ENCODE data around the gene FAM241B.
A peak's percentile ranks its signal among the peaks of the same experiment; 100 is the strongest.

FAM241B gene

DNA sequence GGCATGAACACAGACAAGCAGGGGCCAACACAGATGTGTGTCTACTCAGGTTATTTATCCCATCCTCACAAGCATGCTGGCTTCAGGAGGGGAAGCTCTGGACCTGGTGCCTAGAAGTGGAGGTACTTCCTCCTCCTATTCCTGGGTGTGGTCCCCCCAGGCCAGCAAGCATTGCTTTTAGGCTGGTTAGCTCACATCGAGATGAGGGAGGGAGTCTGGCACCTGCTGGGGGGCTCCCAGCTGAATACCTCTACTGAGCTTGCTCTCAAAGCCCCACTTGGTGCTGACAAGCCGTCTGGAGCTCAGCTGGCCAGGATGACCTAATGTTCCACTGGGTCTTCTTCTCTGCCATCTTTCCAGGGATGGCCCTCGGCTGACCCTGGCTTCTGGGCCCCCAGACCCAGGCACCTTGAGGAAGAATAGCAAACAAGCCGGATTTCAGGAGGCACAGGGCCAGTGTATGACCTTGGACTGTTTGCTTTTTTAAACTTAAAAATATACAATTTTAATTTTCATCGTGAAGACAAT, 26.8 kb downstream of the FAM241B start:
- no peak overlapping the region for H4K91ac ChIP-seq (ENCODE audit: low read length)
- H3K14ac ChIP-seq (ENCODE audit: low read length in 2 of 2): no peak overlapping the region
- no peak overlapping the region for H2BK15ac ChIP-seq (ENCODE audit: low read depth, poor library complexity, severe bottlenecking)
- H3K79me1 ChIP-seq (replicated peaks; ENCODE audit: low read length, poor library complexity, severe bottlenecking): no peaks in the 10 kb centered on the region
- peaks cover 0 to 96% of the 10 kb centered on the region in 2 experiments for H3K27me3 ChIP-seq (ENCODE audit: control insufficient read depth in 1 of 2, insufficient read depth in 1 of 2, low read length in 2 of 2)
- no peak overlapping the region for H2AFZ ChIP-seq (ENCODE audit: low read depth, low read length)
- no peak overlapping the region for H4K8ac ChIP-seq (ENCODE audit: low read length)
- no peak overlapping the region for H3K4me2 ChIP-seq (ENCODE audit: low read length, poor library complexity, severe bottlenecking)
- H3K27ac ChIP-seq (ENCODE audit: low read length, poor library complexity, severe bottlenecking): no peak overlapping the region
- no peak overlapping the region for H3K9ac ChIP-seq (ENCODE audit: low read length)
- H2BK120ac ChIP-seq (ENCODE audit: low read depth, low read length): no peak overlapping the region
- no peak overlapping the region for H2BK12ac ChIP-seq (ENCODE audit: low read length in 2 of 2)
- no peak overlapping the region for H2AK5ac ChIP-seq (ENCODE audit: low read length, severe bottlenecking)
- H3K4ac ChIP-seq (ENCODE audit: low read depth in 1 of 2, low read length in 2 of 2): no peak overlapping the region
- H3K4me3 ChIP-seq (ENCODE audit: insufficient read depth in 1 of 2, low read depth in 1 of 2, low read length in 2 of 2): no peak overlapping the region
- no peak overlapping the region for H3K23ac ChIP-seq (ENCODE audit: low read length in 2 of 2)
- no peak for DNase-seq
- no peak overlapping the region for H3K18ac ChIP-seq (ENCODE audit: low read depth in 1 of 2, low read length in 2 of 2)
- H3K9me3 ChIP-seq (ENCODE audit: control insufficient read depth, low read length): peaks cover 7% of the 10 kb centered on the region
- H2BK5ac ChIP-seq (ENCODE audit: low read depth, low read length, poor library complexity, severe bottlenecking): no peak overlapping the region
- peaks cover 50% of the 10 kb centered on the region for H3K4me1 ChIP-seq (ENCODE audit: control insufficient read depth, insufficient read depth, low read depth, low read length)
- no peaks in the 10 kb centered on the region for H3K36me3 ChIP-seq (ENCODE audit: control insufficient read depth in 1 of 2, insufficient read depth in 2 of 2, low read depth in 1 of 2, low read length in 2 of 2)
- WGBS: 49% methylated on average over 5 of the region's 5 CpGs

DNA sequence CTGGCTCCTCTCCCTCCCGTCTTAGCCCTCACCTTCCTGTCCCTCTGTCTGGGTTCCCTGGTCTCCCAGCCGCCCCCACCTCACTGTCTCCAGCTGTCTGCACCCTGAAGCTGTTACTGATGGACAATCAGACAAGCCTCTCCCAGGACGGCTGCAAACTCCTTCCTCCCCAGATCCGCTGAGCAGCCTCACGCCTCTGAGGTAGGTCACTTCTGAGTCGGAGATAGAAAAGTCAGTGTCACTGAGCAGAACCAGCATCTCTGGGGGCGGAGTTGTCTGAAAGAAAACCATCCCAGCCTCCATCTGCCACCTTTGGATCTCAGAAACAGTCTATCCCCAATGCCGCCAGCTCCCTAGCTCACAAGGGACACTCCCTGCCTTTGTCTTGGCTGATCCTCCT, 27.4 kb downstream of the FAM241B start:
- Histone ChIP-seq H3K9ac (ENCODE audit: low read length) (no peak overlapping the region), H2BK120ac (ENCODE audit: low read depth, low read length) (no peak overlapping the region), H3K14ac (ENCODE audit: low read length in 2 of 2) (no peak overlapping the region), H3K9me3 (ENCODE audit: control insufficient read depth, low read length) (peaks cover 7% of the 10 kb centered on the region), H2AFZ (ENCODE audit: low read depth, low read length) (no peak overlapping the region), H3K79me1 (replicated peaks; ENCODE audit: low read length, poor library complexity, severe bottlenecking) (no peaks in the 10 kb centered on the region), H3K4me1 (ENCODE audit: control insufficient read depth, insufficient read depth, low read depth, low read length) (peaks cover 47% of the 10 kb centered on the region), H3K27ac (ENCODE audit: low read length, poor library complexity, severe bottlenecking) (no peak overlapping the region), H3K4ac (ENCODE audit: low read depth in 1 of 2, low read length in 2 of 2) (no peak overlapping the region), H3K4me2 (ENCODE audit: low read length, poor library complexity, severe bottlenecking) (no peak overlapping the region), H3K4me3 (ENCODE audit: insufficient read depth in 1 of 2, low read depth in 1 of 2, low read length in 2 of 2) (no peak overlapping the region), H3K27me3 (ENCODE audit: control insufficient read depth in 1 of 2, insufficient read depth in 1 of 2, low read length in 2 of 2) (peaks cover 0 to 96% of the 10 kb centered on the region in 2 experiments), H3K18ac (ENCODE audit: low read depth in 1 of 2, low read length in 2 of 2) (no peak overlapping the region), H2BK5ac (ENCODE audit: low read depth, low read length, poor library complexity, severe bottlenecking) (no peak overlapping the region), H3K23ac (ENCODE audit: low read length in 2 of 2) (no peak overlapping the region), H2AK5ac (ENCODE audit: low read length, severe bottlenecking) (peak overlapping the region; percentile 20), H3K36me3 (ENCODE audit: control insufficient read depth in 1 of 2, insufficient read depth in 2 of 2, low read depth in 1 of 2, low read length in 2 of 2) (no peaks in the 10 kb centered on the region), H2BK12ac (ENCODE audit: low read length in 2 of 2) (no peak overlapping the region), H4K8ac (ENCODE audit: low read length) (no peak overlapping the region), H4K91ac (ENCODE audit: low read length) (no peak overlapping the region), H2BK15ac (ENCODE audit: low read depth, poor library complexity, severe bottlenecking) (no peak overlapping the region)
- 50% methylated on average over 8 of the region's 8 CpGs for WGBS
- DNase-seq: no peak

DNA sequence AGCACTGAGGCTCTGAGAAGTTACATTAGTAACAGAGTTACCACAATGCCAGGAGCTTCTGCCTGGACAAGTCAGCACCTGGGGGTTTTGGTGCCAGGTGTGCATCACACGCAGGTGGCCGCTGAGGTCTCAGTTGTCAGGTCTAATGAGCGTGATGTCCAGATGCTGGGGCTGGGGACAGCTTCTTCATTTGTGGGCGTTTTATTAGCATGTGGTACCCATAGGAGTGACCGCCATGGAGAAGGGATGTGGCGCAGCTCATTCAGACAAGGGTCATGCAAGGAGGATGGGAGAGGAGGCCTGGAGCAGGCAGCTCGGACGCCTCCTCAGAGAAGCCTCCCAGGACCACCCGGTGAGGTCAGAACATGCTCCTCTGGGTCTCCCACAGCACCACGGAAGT, 27.8 kb downstream of the FAM241B start:
- Histone ChIP-seq H4K91ac (ENCODE audit: low read length) (no peak overlapping the region), H3K79me1 (replicated peaks; ENCODE audit: low read length, poor library complexity, severe bottlenecking) (no peaks in the 10 kb centered on the region), H2BK12ac (ENCODE audit: low read length in 2 of 2) (no peak overlapping the region), H3K27ac (ENCODE audit: low read length, poor library complexity, severe bottlenecking) (no peak overlapping the region), H3K4me1 (ENCODE audit: control insufficient read depth, insufficient read depth, low read depth, low read length) (peaks cover 47% of the 10 kb centered on the region), H3K27me3 (ENCODE audit: control insufficient read depth in 1 of 2, insufficient read depth in 1 of 2, low read length in 2 of 2) (peaks cover 0 to 96% of the 10 kb centered on the region in 2 experiments), H2AFZ (ENCODE audit: low read depth, low read length) (no peak overlapping the region), H3K23ac (ENCODE audit: low read length in 2 of 2) (no peak overlapping the region), H2BK15ac (ENCODE audit: low read depth, poor library complexity, severe bottlenecking) (no peak overlapping the region), H3K9ac (ENCODE audit: low read length) (no peak overlapping the region), H3K18ac (ENCODE audit: low read depth in 1 of 2, low read length in 2 of 2) (no peak overlapping the region), H2BK5ac (ENCODE audit: low read depth, low read length, poor library complexity, severe bottlenecking) (no peak overlapping the region), H2BK120ac (ENCODE audit: low read depth, low read length) (no peak overlapping the region), H3K4me3 (ENCODE audit: insufficient read depth in 1 of 2, low read depth in 1 of 2, low read length in 2 of 2) (no peak overlapping the region), H2AK5ac (ENCODE audit: low read length, severe bottlenecking) (peak overlapping the region; percentile 20), H3K9me3 (ENCODE audit: control insufficient read depth, low read length) (peaks cover 4% of the 10 kb centered on the region), H3K4me2 (ENCODE audit: low read length, poor library complexity, severe bottlenecking) (no peak overlapping the region), H4K8ac (ENCODE audit: low read length) (no peak overlapping the region), H3K36me3 (ENCODE audit: control insufficient read depth in 1 of 2, insufficient read depth in 2 of 2, low read depth in 1 of 2, low read length in 2 of 2) (no peaks in the 10 kb centered on the region), H3K4ac (ENCODE audit: low read depth in 1 of 2, low read length in 2 of 2) (no peak overlapping the region), H3K14ac (ENCODE audit: low read length in 2 of 2) (no peak overlapping the region)
- 84% methylated on average over 10 of the region's 10 CpGs for WGBS
- DNase-seq: no peak

DNA sequence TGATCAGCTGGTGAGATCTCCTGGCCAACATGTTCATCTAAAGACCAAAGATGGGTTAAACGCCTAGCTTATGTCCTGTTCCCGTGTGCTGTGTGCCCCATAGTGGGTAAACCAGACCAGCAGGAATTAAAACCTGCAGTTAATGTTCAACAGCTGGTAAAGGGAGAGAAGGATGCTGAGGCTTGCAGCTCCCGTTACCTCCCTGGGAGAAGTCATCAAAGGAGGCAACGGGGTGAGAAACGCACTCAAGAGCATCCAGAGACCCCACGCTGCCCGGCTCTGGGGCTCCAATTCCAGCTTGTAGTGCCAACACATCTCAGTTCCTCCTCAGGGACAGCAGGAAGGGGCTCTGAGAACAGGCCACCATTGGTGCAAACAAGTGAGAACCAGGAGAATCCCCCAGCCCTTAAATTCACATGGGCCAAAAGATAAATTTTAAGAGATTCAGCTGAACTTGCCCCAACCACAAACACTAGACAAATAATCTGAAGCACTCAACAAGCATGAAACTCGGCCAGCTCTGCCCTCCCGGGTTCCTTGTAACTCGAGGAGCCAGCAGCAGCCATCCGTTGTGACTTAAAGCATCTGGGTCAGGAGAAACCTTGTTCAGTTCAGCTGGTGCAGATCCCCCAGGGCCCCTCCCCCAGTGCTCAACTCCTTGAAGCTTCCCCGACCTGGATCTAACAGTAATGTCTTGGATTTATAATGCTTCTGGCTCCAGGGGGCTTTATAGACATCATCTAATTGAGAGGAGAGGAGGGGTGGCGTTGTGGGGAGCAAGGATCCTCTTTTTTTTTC, 29.4 kb downstream of the FAM241B start:
- peaks cover 0 to 96% of the 10 kb centered on the region in 2 experiments for H3K27me3 ChIP-seq (ENCODE audit: control insufficient read depth in 1 of 2, insufficient read depth in 1 of 2, low read length in 2 of 2)
- H3K14ac ChIP-seq (ENCODE audit: low read length in 2 of 2): no peak overlapping the region
- H2AFZ ChIP-seq (ENCODE audit: low read depth, low read length): no peak overlapping the region
- no peaks in the 10 kb centered on the region for H3K79me1 ChIP-seq (replicated peaks; ENCODE audit: low read length, poor library complexity, severe bottlenecking)
- DNase-seq: no peak
- H3K4me3 ChIP-seq (ENCODE audit: insufficient read depth in 1 of 2, low read depth in 1 of 2, low read length in 2 of 2): no peak overlapping the region
- no peak overlapping the region for H3K9ac ChIP-seq (ENCODE audit: low read length)
- no peak overlapping the region for H4K8ac ChIP-seq (ENCODE audit: low read length)
- no peak overlapping the region for H2BK12ac ChIP-seq (ENCODE audit: low read length in 2 of 2)
- no peak overlapping the region for H2AK5ac ChIP-seq (ENCODE audit: low read length, severe bottlenecking)
- H3K23ac ChIP-seq (ENCODE audit: low read length in 2 of 2): no peak overlapping the region
- no peak overlapping the region for H3K18ac ChIP-seq (ENCODE audit: low read depth in 1 of 2, low read length in 2 of 2)
- H2BK5ac ChIP-seq (ENCODE audit: low read depth, low read length, poor library complexity, severe bottlenecking): no peak overlapping the region
- peaks cover 51% of the 10 kb centered on the region for H3K4me1 ChIP-seq (ENCODE audit: control insufficient read depth, insufficient read depth, low read depth, low read length)
- H3K4me2 ChIP-seq (ENCODE audit: low read length, poor library complexity, severe bottlenecking): peak overlapping the region; percentile 57
- H3K36me3 ChIP-seq (ENCODE audit: control insufficient read depth in 1 of 2, insufficient read depth in 2 of 2, low read depth in 1 of 2, low read length in 2 of 2): no peaks in the 10 kb centered on the region
- 57% methylated on average over 12 of the region's 13 CpGs for WGBS
- no peaks in the 10 kb centered on the region for H3K9me3 ChIP-seq (ENCODE audit: control insufficient read depth, low read length)
- peak overlapping the region; percentile 72 for H3K27ac ChIP-seq (ENCODE audit: low read length, poor library complexity, severe bottlenecking)
- H2BK15ac ChIP-seq (ENCODE audit: low read depth, poor library complexity, severe bottlenecking): no peak overlapping the region
- no peak overlapping the region for H3K4ac ChIP-seq (ENCODE audit: low read depth in 1 of 2, low read length in 2 of 2)
- no peak overlapping the region for H4K91ac ChIP-seq (ENCODE audit: low read length)
- no peak overlapping the region for H2BK120ac ChIP-seq (ENCODE audit: low read depth, low read length)
